ENCODE results near the gene BAMBI.

DNA sequence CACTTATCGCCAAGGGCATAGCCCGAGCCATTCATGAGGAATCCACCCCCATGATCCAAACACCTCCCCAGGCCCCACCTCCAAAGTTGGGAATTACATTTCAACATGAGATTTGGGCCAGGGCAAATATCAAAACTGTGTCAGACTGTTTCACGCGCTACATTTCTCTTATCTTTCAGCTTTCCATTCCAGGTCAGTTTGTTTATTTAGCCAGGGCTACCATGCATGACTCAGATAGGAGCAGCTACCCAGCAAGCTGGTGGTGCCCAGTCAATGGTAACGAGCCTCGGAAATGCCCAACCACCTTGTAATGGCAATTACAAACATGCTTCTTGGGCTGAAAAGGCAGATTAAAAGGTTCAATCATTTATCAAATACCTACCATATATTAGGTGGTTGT lies 43.6 kb upstream of the BAMBI start:
- no peak for TF ChIP-seq POLR2AphosphoS5 (IDR thresholded peaks at IDR 0.05; ENCODE audit: low read depth, low read length)
- TF ChIP-seq POLR2A (IDR thresholded peaks at IDR 0.05; ENCODE audit: low read depth, low read length) = no peak
